HG03066 (cell line): Measurements from ENCODE around the gene VGF.
"Not testable (repeated sequence)": the region's sequence is repeated elsewhere in the genome, so short reads cannot be mapped to it uniquely, and the experiment has no call there.

Experiments used
- ATAC-seq: cut with Tn5 transposase; IDR thresholded peaks from one replicate; pipeline ENCODE4 v1.9.1; 2021; ENCODE audit warnings: low read depth; ENCODE audit not compliant: unreplicated experiment

VGF gene

GRCh38 chr7:101165075-101165957 lies at the start of gene VGF:
Gene VGF (minus strand): TSS chr7:101165569. CDS start chr7:101164843, 726 bp downstream.
- ATAC-seq, result peak; percentile 55

GRCh38 chr7:101212014-101212413 lies 46.6 kb upstream of the VGF start:
- no peak for ATAC-seq

- no peak for ATAC-seq
These were observed 46.1 kb upstream of the VGF start for GRCh38 chr7:101211501-101211900.

DNA sequence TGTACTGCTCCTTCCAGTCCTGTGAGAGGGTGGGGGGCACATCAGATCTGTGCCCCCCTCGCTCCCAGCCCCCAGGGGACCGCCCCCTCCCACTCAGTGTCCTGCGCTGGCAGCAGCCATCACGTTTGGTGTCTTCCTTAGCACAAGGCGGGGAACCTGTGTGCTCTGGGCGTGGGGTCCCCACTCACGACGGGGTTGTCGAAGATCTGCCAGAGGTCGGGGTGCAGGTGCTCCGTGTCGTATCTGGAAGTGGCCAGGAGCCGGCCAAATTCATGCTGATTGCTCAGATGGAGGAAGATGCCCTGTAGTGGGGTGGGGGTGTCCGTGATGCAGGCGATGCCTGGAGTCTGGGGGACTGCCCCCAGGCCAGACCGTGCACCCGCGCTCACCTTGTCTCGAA lies 44.8 kb upstream of the VGF start:
- ATAC-seq, result no peak

GRCh38 chr7:101208794-101209193 lies 43.4 kb upstream of the VGF start:
- ATAC-seq, result no peak

- ATAC-seq, result no peak
These were observed 42.1 kb upstream of the VGF start for GRCh38 chr7:101207459-101207858.

- ATAC-seq, result no peak
These were observed 41.3 kb upstream of the VGF start for GRCh38 chr7:101206665-101207042.

DNA sequence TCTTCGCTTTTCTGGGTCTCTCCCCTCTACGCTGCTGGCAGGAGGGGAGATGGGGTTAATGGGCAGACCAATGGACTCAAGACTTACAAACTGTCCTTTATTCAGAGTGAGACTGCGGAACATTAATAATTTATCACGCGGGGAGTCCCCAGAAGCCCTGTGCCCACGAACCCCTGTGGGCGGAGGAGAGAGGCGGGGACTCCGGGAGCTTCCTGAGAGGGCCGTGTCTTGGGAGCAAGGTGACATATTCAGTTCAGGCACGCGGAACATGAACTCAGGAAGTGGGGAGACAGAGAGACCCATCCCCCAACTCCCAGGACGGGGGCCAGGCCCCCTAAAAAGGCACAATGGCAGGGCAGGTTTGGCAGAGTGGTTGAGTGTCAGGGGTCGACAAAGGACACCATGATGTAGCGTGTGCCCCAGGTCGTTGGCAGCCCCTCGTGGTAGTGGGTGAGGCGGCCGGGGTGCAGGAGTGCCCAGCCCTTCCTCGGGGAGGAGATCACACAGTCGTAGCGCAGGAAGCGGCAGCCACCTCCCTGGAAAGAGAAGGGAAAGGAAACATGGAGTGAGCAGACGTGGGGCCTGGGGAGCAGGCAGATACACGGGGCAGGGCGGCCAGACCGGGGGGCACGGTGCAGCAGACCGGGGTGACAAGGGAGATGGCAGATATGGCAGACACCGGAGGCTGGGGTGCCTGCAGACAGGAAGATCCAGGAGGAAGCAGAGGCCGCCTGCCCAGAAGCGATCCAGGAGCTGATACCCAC lies 40.7 kb upstream of the VGF start:
- ATAC-seq, result no peak

DNA sequence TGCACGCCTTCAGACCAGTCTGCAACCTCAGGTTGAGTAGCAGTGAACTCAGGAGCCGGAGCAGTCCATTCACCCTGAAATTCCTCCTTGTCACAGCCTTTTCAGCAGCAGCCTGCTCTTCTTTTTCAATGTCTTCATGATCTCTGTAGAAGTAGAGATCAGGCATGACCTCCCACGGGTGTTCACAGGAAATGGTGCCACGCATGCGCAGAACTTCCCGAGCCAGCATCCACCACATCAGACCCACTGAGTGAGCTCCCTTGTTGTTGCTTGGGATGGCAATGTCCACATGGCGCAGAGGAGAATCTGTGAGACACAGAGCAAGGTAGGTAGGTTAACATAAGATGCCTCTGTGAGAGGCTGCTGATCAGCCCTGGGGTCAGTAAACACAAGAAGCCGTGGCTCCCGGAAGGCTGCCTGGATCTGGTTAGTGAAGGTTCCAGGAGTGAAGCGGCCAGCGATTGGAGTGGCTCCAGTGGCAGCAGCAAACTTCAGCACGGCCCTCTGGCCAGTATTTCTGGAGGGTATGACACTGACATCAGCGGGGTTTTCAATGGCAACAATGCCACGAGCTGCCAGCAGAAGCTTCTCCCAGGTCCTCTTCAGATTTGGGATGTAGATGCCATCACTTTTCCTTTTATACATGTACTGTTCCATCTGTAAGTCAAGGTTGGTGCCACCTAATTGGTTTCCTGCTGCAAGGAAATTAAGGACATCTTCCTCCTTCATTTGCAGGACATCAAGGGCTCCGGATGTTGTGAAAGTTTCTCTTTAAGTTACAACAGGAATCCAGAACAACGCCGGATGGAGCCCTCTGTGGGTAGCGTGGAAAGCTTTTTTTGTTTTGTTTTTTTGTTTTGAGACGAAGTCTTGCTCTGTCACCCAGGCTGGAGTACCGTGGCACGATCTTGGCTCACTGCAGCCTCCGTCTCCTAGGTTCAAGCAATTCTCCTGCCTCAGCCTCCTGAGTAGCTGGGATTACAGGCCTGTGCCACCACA lies 38.7 kb upstream of the VGF start:
- not testable (repeated sequence) for ATAC-seq

- ATAC-seq, result no peak
These were observed 37.2 kb upstream of the VGF start for GRCh38 chr7:101202603-101202918.

DNA sequence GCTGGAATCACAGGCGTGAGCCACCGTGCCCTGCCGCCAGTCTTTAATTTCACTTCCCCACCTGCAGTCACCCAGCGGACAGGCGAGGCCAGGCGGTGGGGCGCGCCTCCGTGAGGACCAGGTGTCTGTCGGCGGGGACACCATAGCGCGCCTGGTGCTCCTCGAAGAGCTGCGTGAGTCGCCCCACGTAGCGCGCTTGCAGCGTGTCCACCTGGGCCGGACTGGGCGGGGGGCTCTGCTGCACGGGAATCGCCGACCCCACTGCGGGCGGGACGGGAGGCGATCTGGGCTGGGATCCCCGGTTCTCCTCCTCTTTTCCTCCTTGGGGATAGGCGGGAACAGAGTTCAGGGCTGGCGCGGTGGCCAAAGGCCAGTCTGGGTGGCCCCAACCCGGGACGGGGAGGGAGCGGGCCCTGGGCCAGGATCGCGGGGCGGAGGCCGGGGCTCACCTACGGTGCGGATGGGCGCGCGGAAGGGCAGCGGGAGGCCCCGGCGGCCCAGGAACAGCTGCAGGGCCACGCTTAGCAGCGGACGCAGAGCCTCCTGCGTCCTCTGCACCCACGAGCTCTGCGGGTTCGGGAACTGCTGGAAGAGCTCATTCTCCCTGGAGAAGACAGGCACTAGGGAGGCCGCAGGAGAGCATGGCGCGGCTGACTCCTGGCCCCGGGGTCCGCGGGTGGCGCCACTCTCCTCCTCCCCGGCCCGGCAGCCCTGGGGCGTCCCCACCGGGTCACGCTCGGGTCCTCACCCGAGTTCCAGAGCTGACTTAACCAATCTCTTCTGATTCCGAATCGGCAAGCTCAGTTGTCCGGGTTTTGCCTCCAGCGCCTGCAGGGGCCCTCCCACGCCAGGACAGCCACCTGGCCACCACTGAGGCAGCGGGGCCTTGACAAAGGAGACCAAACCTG lies 36.6 kb upstream of the VGF start:
- ATAC-seq, result no peak

GRCh38 chr7:101200862-101201599 lies 35.7 kb upstream of the VGF start, which contains the start of gene MOGAT3:
Gene MOGAT3 (minus strand): TSS chr7:101201036. CDS start chr7:101200854, 182 bp downstream.
- ATAC-seq, result no peak

GRCh38 chr7:101200504-101200861 lies 35.1 kb upstream of the VGF start:
- ATAC-seq, result no peak

- not testable (repeated sequence) for ATAC-seq
These were observed 34.2 kb upstream of the VGF start for GRCh38 chr7:101199522-101199921.

- ATAC-seq, result no peak
These were observed 33.1 kb upstream of the VGF start for GRCh38 chr7:101198476-101198875.

DNA sequence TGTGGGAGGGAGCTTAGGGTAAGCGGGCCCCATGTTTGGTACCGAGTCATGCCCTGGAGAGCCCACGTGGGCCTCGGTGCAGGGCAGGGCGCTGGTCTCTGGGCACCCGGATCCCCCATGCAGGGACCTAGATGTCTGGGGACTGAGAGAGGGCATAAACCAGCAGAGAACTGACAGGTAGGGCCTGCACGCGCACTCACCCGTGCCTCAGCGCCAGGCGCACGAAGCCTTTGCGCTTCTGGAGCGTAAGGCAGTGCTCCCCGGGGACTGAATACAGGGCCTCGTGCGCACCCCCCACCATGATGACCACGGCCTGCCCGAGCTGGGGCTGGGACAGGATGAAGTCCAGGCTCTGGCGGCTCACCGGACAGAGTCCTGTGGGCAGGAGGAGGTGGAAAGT lies 32.6 kb upstream of the VGF start:
- no peak for ATAC-seq

DNA sequence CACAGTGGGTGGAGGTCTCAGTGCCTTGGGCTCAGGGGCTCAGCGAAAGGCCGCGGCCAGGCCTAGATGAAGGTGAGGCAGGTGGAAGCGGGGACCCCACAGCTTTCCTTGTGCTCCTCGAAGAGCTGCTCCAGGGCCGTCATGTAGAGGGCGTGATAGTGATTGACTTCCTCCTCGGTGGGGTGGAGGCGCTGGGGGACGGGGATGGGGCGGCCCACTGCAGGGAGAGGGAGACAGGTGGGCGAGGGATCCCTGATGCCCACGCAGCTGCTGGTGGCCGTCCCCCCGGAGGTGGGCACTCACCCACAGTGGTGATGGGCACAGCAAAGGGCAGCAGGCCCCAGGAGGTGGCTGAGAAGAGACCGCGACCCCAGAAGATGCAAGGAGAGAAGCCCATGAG lies 30.5 kb upstream of the VGF start:
- ATAC-seq, result no peak

DNA sequence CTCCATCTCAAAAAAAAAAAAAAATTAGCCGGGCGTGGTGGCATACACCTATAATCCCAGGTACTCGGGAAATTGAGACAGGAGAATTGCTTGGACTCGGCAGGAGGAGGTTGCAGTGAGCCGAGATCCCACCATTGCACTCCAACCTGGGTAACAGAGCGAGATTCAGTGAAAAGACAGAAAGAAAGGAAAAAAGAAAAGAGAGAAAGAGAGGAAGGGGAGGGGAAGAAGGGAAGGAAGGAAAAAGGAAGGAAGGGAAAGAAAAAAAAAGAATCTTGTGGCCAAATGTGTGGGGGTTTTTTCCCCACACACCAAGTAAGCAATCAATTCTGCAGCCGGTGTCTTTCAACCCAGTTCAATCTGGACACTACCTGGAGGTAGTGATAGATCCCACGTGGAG lies 23.7 kb upstream of the VGF start:
- ATAC-seq, result no peak

DNA sequence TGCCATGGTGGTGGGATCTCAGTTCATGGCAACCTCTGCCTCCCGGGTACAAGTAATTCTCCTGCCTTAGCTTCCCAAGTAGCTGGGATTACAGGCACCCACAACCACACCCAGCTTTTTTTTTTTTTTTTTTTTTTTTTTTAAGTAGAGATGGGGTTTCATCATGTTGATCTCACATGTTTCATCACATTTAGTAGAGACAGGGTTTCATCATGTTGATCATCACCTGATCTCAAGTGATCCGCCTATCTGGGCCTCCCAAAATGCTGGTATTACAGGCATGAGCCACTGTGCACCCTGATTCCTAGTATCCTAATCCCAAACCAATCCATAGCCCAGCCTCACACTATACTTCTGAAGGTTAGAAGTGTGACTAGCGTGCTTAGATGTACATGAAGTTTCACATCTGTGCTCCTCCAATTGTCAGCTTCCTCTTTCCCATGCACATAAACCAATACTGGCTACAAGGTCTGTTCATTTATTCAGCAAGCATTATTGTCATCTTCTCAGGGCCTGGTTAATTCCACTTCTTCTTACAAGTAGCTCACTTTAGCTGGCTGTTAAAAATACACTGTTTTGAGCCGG lies 21.6 kb upstream of the VGF start:
- no peak for ATAC-seq
